Stomach (tissue), 9 donors: ENCODE data around the gene FOXN3. TPM values are rescaled to one million over a fixed set of nuclear protein-coding genes. Genes with fewer than 3 reads are reported as not detected.

ENCODE experiments used
- DNase-seq, 2 donors: peaks; one replicate each; pipeline versions ENCODE4 v3.0.0 to v3.0.0-alpha.2; 2013 to 2019
- H3K27ac ChIP-seq, 5 donors: fragments of 200-600 bp in 4 of 5; sonication (generic) in 4 of 5; one replicate each; pipeline ENCODE4 v1.5.1; 2013 to 2019; ENCODE audit warnings: mild to moderate bottlenecking in 1 of 5, moderate library complexity in 1 of 5
- H3K27me3 ChIP-seq, 3 donors: fragments of 200-600 bp; sonication (generic); one replicate each; pipeline ENCODE4 v1.5.1; 2017 to 2019; ENCODE audit warnings: mixed run types in 1 of 3
- H3K36me3 ChIP-seq, 4 donors: fragments of 200-600 bp; sonication (generic); 1 replicate in 3 of 4; 2 replicates in 1 of 4; pipeline ENCODE4 v1.5.1; 2016 to 2019
- H3K4me1 ChIP-seq, 4 donors: fragments of 200-600 bp; sonication (generic); one replicate each; pipeline ENCODE4 v1.5.1; 2016 to 2019
- H3K4me3 ChIP-seq, 4 donors: fragments of 200-600 bp; sonication (generic) in 3 of 4; one replicate each; pipeline ENCODE4 v1.5.1; 2016 to 2019; ENCODE audit warnings: mild to moderate bottlenecking in 1 of 4
- H3K9me3 ChIP-seq, 4 donors: fragments of 200-600 bp; sonication (generic); one replicate each; pipeline ENCODE4 v1.5.1; 2016 to 2019
- CTCF ChIP-seq, 7 experiments: fragments of 450-650 bp in 4 of 7; fragments of 200-600 bp in 3 of 7; sonication (generic) in 3 of 7; IDR thresholded peaks; one replicate each; pipeline ENCODE4 v1.5.1; 2016 to 2019; ENCODE audit warnings: antibody characterized with exemption in 7 of 7, control low read depth in 2 of 7, mild to moderate bottlenecking in 1 of 7
- EP300 ChIP-seq: sonication (generic); formaldehyde crosslinking; IDR thresholded peaks from one replicate; pipeline ENCODE4 v1.6.1; 2017; ENCODE audit warnings: antibody characterized with exemption
- POLR2A ChIP-seq, 4 donors: fragments of 450-650 bp; IDR thresholded peaks; one replicate each; pipeline ENCODE4 v1.6.1; 2016; ENCODE audit warnings: antibody characterized with exemption in 4 of 4, control low read depth in 2 of 4, mild to moderate bottlenecking in 1 of 4, moderate library complexity in 1 of 4
- POLR2AphosphoS5 ChIP-seq, 3 donors: sonication (generic); formaldehyde crosslinking; IDR thresholded peaks; one replicate each; pipeline ENCODE4 v1.6.1; 2016; ENCODE audit warnings: antibody characterized with exemption in 3 of 3
- WGBS, 5 donors: extraction: QIAGEN DNeasy Blood & Tissue Kit in 3 of 5; methylation state at CpG; one replicate each; pipeline versions ENCODE4 v1.1.5 to v1.1.7; 2013 to 2018; 5-methylcytosine and 5-hydroxymethylcytosine counted together
- intact Hi-C: fragments of 100-400 bp; cut with DNase I; formaldehyde crosslinking; loops from one replicate; pipeline ENCODE4 v1.15.1; 2023; ENCODE audit warnings: low total_unique reads
- polyA plus RNA-seq, 3 donors: library from polyadenylated mRNA; stranded (reverse); fragments of 200-250 nt; gene quantifications; one replicate each; pipeline ENCODE4 v1.2.3, GENCODE V29; 2013
- total RNA-seq, 5 donors: library from RNA; depleted of rRNA; stranded (reverse); fragments of >200 nt; gene quantifications; one replicate each; pipeline versions ENCODE4 v1.1.0 to v1.2.3, GENCODE V29; 2014 to 2016
- donor health status: healthy with polysubstance abuse.
- donor health status: Bipolar disorder and iron deficiency.
- donor health status: healthy.

FOXN3 gene
- total and polyA plus RNA-seq, 8 donors, result 12.5 to 126 (median 56.6) TPM

DNA sequence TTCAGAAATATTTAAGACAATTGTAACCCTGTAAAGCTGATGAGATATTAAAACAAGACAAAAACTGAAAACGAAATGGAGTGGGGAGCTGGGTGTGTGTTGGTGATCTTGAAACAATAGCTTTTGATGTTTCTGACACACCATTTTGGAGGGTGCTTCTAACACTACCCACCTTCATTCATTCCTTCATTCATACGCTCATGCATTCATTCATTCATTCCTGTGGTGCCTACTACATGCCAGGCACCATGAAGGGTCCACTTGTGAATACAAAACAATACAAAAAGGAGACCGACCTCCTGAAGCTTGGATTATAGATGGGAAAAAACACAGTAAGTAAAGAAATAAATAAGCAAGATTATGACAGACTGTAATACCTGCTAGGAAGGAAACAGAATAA lies 60.5 kb downstream of the FOXN3 start:
- TF ChIP-seq CTCF (IDR thresholded peaks at IDR 0.05) (no peak), EP300 (no peak), POLR2A (IDR thresholded peaks at IDR 0.05) (no peak), POLR2AphosphoS5 (IDR thresholded peaks at IDR 0.05) (no peak)
- Histone ChIP-seq H3K9me3 (no peaks in the 10 kb centered on the region), H3K4me1 (peaks cover 15 to 42% (median 28%) of the 10 kb centered on the region in 4 donors), H3K4me3 (no peak overlapping the region), H3K36me3 (peaks cover 0 to 4% (median 0%) of the 10 kb centered on the region in 4 donors), H3K27ac (no peak overlapping the region), H3K27me3 (no peaks in the 10 kb centered on the region)
- intact Hi-C loops, result no loop called here
- no peak for DNase-seq
- 76 to 91% (median 82%) methylated on average over 3 of the region's 3 CpGs for WGBS, 5 donors

DNA sequence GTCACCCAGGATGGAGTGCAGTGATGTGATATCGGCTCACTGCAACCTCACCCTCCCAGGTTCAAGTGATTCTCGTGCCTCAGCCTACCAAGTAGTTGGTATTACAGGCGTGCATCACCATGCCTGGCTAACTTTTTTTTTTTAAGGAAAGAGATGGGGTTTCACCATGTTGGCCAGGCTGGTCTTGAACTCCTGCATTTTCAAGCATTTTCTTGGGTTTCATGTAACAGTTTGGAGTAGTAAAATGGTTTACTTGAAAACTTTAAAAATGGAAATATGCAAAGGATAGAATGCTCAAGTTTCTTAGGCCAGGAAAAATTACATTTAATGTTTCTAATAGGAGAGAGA lies 63.3 kb downstream of the FOXN3 start:
- peaks cover 23 to 54% (median 38%) of the 10 kb centered on the region in 4 donors for H3K4me1 ChIP-seq
- no peak for TF ChIP-seq POLR2A (IDR thresholded peaks at IDR 0.05)
- TF ChIP-seq POLR2AphosphoS5 (IDR thresholded peaks at IDR 0.05), result no peak
- TF ChIP-seq EP300, result no peak
- no peak for TF ChIP-seq CTCF (IDR thresholded peaks at IDR 0.05)
- H3K4me3 ChIP-seq, result no peak overlapping the region
- no peak for DNase-seq
- H3K27me3 ChIP-seq, result no peaks in the 10 kb centered on the region
- peaks cover 3 to 17% (median 12%) of the 10 kb centered on the region in 4 donors for H3K36me3 ChIP-seq
- peak overlapping the region in 2 of 5 donors; percentile 71 to 82 for H3K27ac ChIP-seq
- no peaks in the 10 kb centered on the region for H3K9me3 ChIP-seq
- 87 to 97% (median 96%) methylated on average over 3 of the region's 3 CpGs for WGBS, 5 donors
- intact Hi-C loops, result no loop called here

- peaks cover 23 to 60% (median 40%) of the 10 kb centered on the region in 4 donors for H3K4me1 ChIP-seq
- 78 to 84% (median 81%) methylated on average over 6 of the region's 6 CpGs for WGBS, 5 donors
- DNase-seq, result no peak
- no peaks in the 10 kb centered on the region for H3K9me3 ChIP-seq
- peaks cover 3 to 23% (median 17%) of the 10 kb centered on the region in 4 donors for H3K36me3 ChIP-seq
- H3K27me3 ChIP-seq, result no peaks in the 10 kb centered on the region
- no peak overlapping the region for H3K4me3 ChIP-seq
- intact Hi-C loops, result no loop called here
- H3K27ac ChIP-seq, result peak overlapping the region in 4 of 5 donors; percentile 62 to 82 (median 74)
- TF ChIP-seq EP300 (no peak), POLR2AphosphoS5 (IDR thresholded peaks at IDR 0.05) (no peak), POLR2A (IDR thresholded peaks at IDR 0.05) (no peak), CTCF (IDR thresholded peaks at IDR 0.05) (no peak)
These were observed 63.9 kb downstream of the FOXN3 start for GRCh38 chr14:89352976-89353765.

DNA sequence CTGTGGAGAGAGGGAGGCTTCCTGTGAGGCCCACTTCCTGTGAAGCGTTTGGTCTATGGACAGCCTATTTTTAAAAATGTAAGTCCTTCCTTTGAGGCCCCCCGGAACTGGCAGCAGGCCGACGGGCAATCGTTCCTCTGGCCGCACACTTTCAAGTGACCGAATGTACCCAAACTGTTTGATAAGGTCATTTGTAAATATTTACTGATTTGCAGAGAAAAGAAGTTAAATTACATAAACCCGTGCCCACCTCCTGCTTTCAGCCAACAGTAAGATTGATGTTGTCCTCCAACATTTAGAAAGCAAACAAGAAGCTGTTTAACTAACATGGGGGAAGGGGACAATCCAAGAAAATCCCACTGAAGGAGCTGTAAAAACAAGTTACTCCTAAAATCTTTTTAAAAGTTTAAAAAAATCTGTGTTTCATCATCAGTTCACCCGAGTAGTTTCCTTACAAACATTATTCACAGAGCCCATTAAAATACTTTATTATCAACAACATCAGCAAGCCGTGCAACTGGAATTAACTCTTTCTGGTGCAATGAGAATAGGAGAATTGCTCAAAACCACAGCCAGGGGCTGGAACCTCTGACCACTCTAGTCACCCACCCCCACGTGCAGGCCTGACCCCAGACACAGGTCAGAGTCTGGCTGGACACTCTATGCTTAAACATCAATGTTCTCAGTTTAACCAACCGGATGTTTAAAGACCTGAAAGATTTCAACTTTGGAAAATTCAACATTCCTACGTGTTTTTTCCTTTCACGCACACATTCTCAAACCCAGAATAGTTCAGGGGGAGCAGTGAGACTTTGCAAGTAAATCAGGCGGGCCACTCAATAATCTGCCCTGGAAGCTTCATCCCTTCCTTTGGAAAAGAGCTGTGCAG lies 65.3 kb downstream of the FOXN3 start:
- TF ChIP-seq POLR2AphosphoS5 (IDR thresholded peaks at IDR 0.05) (peak in 1 of 3 donors; percentile 5), POLR2A (IDR thresholded peaks at IDR 0.05) (no peak)
- Histone ChIP-seq H3K36me3 (peaks cover 3 to 33% (median 25%) of the 10 kb centered on the region in 4 donors), H3K4me3 (peak overlapping the region in 1 of 4 donors; percentile 3), H3K9me3 (no peaks in the 10 kb centered on the region), H3K4me1 (peaks cover 23 to 60% (median 39%) of the 10 kb centered on the region in 4 donors), H3K27ac (peak overlapping the region; percentile 62 to 85 (median 76)), H3K27me3 (no peaks in the 10 kb centered on the region)
- WGBS, 5 donors, result 7 to 17% (median 12%) methylated on average over 15 of the region's 15 CpGs
- peak; percentile 76 to 84 for DNase-seq
- intact Hi-C loops, result no loop called here
